ENCODE data around the gene CATSPERD. TPM values are rescaled to one million over a fixed set of nuclear protein-coding genes. Genes with fewer than 3 reads are reported as not detected.

CATSPERD gene
- total RNA-seq, 3 donors from 2014 or later, result not detected

GRCh38 chr19:5805462-5806132, 85.2 kb downstream of the CATSPERD start:
- intact Hi-C loops (cut with DNase I, micrococcal nuclease), result no loop called here
- DNase-seq (peak; percentile 73 to 87 (median 81)), ATAC-seq (peak; percentile 68)
- no peaks in the 10 kb centered on the region for H3K9me3 ChIP-seq
- no peak overlapping the region for H3K4me3 ChIP-seq
- TF ChIP-seq CTCF (IDR thresholded peaks at IDR 0.05), result peak; percentile 71
- peaks cover 23% of the 10 kb centered on the region for H3K4me1 ChIP-seq (ENCODE audit: low read depth)
- no peaks in the 10 kb centered on the region for H3K36me3 ChIP-seq (ENCODE audit: low read depth)

GRCh38 chr19:5806133-5806489, 85.7 kb downstream of the CATSPERD start:
- no peak for DNase-seq
- intact Hi-C loops (cut with DNase I, micrococcal nuclease), result no loop called here
- Histone ChIP-seq H3K9me3 (no peaks in the 10 kb centered on the region), H3K4me1 (ENCODE audit: low read depth) (peaks cover 23% of the 10 kb centered on the region), H3K36me3 (ENCODE audit: low read depth) (no peaks in the 10 kb centered on the region), H3K4me3 (no peak overlapping the region)
- TF ChIP-seq CTCF (IDR thresholded peaks at IDR 0.05), result no peak
- no peak for ATAC-seq

GRCh38 chr19:5806905-5807304, 86.5 kb downstream of the CATSPERD start:
- ATAC-seq (no peak), DNase-seq (no peak)
- Histone ChIP-seq H3K36me3 (ENCODE audit: low read depth) (no peaks in the 10 kb centered on the region), H3K4me3 (no peak overlapping the region), H3K4me1 (ENCODE audit: low read depth) (peaks cover 23% of the 10 kb centered on the region), H3K9me3 (no peaks in the 10 kb centered on the region)
- intact Hi-C loops (cut with DNase I, micrococcal nuclease), result no loop called here
- TF ChIP-seq CTCF (IDR thresholded peaks at IDR 0.05), result no peak

GRCh38 chr19:5808120-5808816, 87.8 kb downstream of the CATSPERD start:
- intact Hi-C loops (cut with DNase I, micrococcal nuclease), result no loop called here
- ATAC-seq, result no peak

GRCh38 chr19:5809053-5809452, 88.6 kb downstream of the CATSPERD start:
- Histone ChIP-seq H3K36me3 (ENCODE audit: low read depth) (no peaks in the 10 kb centered on the region), H3K4me3 (no peak overlapping the region), H3K9me3 (no peaks in the 10 kb centered on the region), H3K4me1 (ENCODE audit: low read depth) (peaks cover 15% of the 10 kb centered on the region)
- no peak for TF ChIP-seq CTCF (IDR thresholded peaks at IDR 0.05)
- intact Hi-C loops (cut with DNase I, micrococcal nuclease), result no loop called here
- no peak for ATAC-seq
- no peak for DNase-seq

More at GRCh38 chr19:5808120-5808816, 87.8 kb downstream of the CATSPERD start:
- no peaks in the 10 kb centered on the region for H3K36me3 ChIP-seq (ENCODE audit: low read depth)
- peaks cover 23% of the 10 kb centered on the region for H3K4me1 ChIP-seq (ENCODE audit: low read depth)
- H3K9me3 ChIP-seq, result no peaks in the 10 kb centered on the region
- no peak for DNase-seq
- no peak for TF ChIP-seq CTCF (IDR thresholded peaks at IDR 0.05)
- no peak overlapping the region for H3K4me3 ChIP-seq
